KMS-11 (cell line): ENCODE measurements around the gene ASPSCR1.

ENCODE experiments used
- H2AFZ ChIP-seq: fragments of 200-600 bp; sonication (generic); 2 replicates; pipeline ENCODE4 v1.6.1; 2016; ENCODE audit warnings: antibody characterized with exemption, mixed run types, low read depth
- H3K27ac ChIP-seq: fragments of 200-600 bp; sonication (generic); 2 replicates; pipeline ENCODE4 v1.6.1; 2016; ENCODE audit warnings: mild to moderate bottlenecking, mixed run types
- H3K27me3 ChIP-seq: fragments of 200-600 bp; sonication (generic); 2 replicates; pipeline ENCODE4 v1.6.1; 2017; ENCODE audit warnings: mild to moderate bottlenecking, low read depth, mixed run types, moderate library complexity; ENCODE audit not compliant: insufficient read depth
- H3K36me3 ChIP-seq: fragments of 200-600 bp; sonication (generic); 2 replicates; pipeline ENCODE4 v1.6.1; 2017; ENCODE audit warnings: mild to moderate bottlenecking, mixed run types; ENCODE audit not compliant: insufficient read depth
- H3K4me1 ChIP-seq: fragments of 200-600 bp; sonication (generic); 2 replicates; pipeline ENCODE4 v1.6.1; 2016; ENCODE audit warnings: mild to moderate bottlenecking, low read depth, mixed run types; ENCODE audit not compliant: poor library complexity, severe bottlenecking
- H3K4me2 ChIP-seq: fragments of 200-600 bp; sonication (generic); 2 replicates; pipeline ENCODE4 v1.7.0; 2016; ENCODE audit warnings: mild to moderate bottlenecking, mixed run types
- H3K4me3 ChIP-seq: fragments of 200-600 bp; sonication (generic); IDR thresholded peaks from 2 replicates; pipeline ENCODE4 v1.6.1; 2017; ENCODE audit warnings: low read depth, low read length, mixed read lengths; ENCODE audit not compliant: insufficient read depth
- H3K79me2 ChIP-seq: fragments of 200-600 bp; sonication (generic); 2 replicates; pipeline ENCODE4 v1.6.1; 2016; ENCODE audit warnings: low read depth, mixed run types; ENCODE audit not compliant: insufficient read depth
- H3K9ac ChIP-seq: fragments of 200-600 bp; sonication (generic); 2 replicates; pipeline ENCODE4 v1.6.1; 2016; ENCODE audit warnings: mild to moderate bottlenecking, mixed run types
- H4K20me1 ChIP-seq: fragments of 200-600 bp; sonication (generic); 2 replicates; pipeline ENCODE4 v1.6.1; 2016; ENCODE audit warnings: mild to moderate bottlenecking, mixed run types; ENCODE audit not compliant: insufficient read depth
- CTCF ChIP-seq: fragments of 200-600 bp; sonication (generic); conservative IDR thresholded peaks from 2 replicates; pipeline ENCODE4 v1.6.1; 2017; ENCODE audit warnings: low read depth, mild to moderate bottlenecking, antibody characterized with exemption, low read length, moderate library complexity, mixed read lengths

ASPSCR1 gene

GRCh38 chr17:82015311-82015971, 38.0 kb downstream of the ASPSCR1 start:
- Histone ChIP-seq H3K4me3 (no peak overlapping the region), H3K27me3 (no peaks in the 10 kb centered on the region), H3K27ac (no peak overlapping the region), H3K4me2 (no peak overlapping the region), H3K36me3 (no peaks in the 10 kb centered on the region), H2AFZ (no peak overlapping the region), H4K20me1 (no peaks in the 10 kb centered on the region), H3K4me1 (no peaks in the 10 kb centered on the region), H3K79me2 (no peaks in the 10 kb centered on the region), H3K9ac (no peak overlapping the region)
- TF ChIP-seq CTCF = no peak

- Histone ChIP-seq H3K27me3 (no peaks in the 10 kb centered on the region), H3K4me3 (no peak overlapping the region), H3K79me2 (no peaks in the 10 kb centered on the region; the same call in 1 of the 2 replicates), H3K27ac (no peak overlapping the region), H3K36me3 (no peaks in the 10 kb centered on the region), H4K20me1 (no peaks in the 10 kb centered on the region), H2AFZ (no peak overlapping the region), H3K4me2 (no peak overlapping the region), H3K9ac (no peak overlapping the region), H3K4me1 (no peaks in the 10 kb centered on the region)
- no peak for TF ChIP-seq CTCF
Observed at GRCh38 chr17:82016061-82016874, 38.8 kb downstream of the ASPSCR1 start.

- Histone ChIP-seq H2AFZ (no peak overlapping the region), H3K4me3 (no peak overlapping the region), H4K20me1 (no peaks in the 10 kb centered on the region), H3K79me2 (no peaks in the 10 kb centered on the region; the same call in 1 of the 2 replicates), H3K27me3 (no peaks in the 10 kb centered on the region), H3K4me2 (no peak overlapping the region), H3K4me1 (no peaks in the 10 kb centered on the region), H3K27ac (no peak overlapping the region), H3K36me3 (no peaks in the 10 kb centered on the region), H3K9ac (no peak overlapping the region)
- no peak for TF ChIP-seq CTCF
Observed at GRCh38 chr17:82016875-82017459, 39.5 kb downstream of the ASPSCR1 start.

- Histone ChIP-seq H3K9ac (no peak overlapping the region), H3K79me2 (peaks cover 6% of the 10 kb centered on the region; the same call in 1 of the 2 replicates), H3K4me1 (no peaks in the 10 kb centered on the region), H4K20me1 (no peaks in the 10 kb centered on the region), H3K27me3 (no peaks in the 10 kb centered on the region), H3K36me3 (no peaks in the 10 kb centered on the region), H3K27ac (no peak overlapping the region), H2AFZ (no peak overlapping the region), H3K4me2 (no peak overlapping the region), H3K4me3 (no peak overlapping the region)
- no peak for TF ChIP-seq CTCF
Observed at GRCh38 chr17:82017612-82018151, 40.3 kb downstream of the ASPSCR1 start.
